ENCODE measurements around the gene GPA33.

The GPA33 gene

GRCh38 chr1:167090314-167090942, at the start of gene GPA33:
Gene GPA33 (minus strand): TSS chr1:167090377. CDS start chr1:167090287, 90 bp downstream.
- DNase-seq, result no peak

- no peak for DNase-seq
Observed at GRCh38 chr1:167138703-167139102, 48.5 kb upstream of the GPA33 start.

DNA sequence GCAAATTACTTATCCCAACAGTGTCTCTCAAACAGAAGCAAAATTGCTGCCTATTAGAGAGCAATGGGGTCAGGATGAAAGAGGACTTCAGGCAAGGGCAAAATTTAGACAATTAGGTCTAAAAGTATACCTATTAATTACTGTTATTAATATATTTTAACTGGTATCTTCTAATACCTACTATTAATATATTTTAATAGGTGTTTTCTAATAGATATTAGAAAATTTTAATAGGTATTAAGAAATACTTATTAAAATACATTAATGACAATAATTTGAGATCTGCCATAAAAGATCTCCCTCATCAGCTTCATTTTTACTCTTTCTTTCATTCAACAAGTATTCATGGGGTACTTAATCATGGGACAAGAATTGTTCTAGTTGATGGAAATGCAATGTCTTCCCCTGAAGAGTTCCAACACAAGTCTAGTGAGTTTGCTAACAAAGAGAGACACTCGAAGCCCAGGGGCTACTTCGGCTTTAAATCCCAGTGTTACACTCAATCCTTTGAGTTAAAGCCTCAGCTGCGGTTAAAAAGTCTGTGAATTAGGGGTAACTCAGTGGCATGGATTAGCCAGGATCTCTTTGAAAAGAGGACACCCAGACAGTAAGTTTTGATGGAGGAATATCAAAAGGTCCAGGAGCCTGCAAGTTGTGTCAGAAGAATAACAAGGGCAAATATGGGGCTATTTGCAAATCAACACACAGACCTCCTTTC, 47.8 kb upstream of the GPA33 start:
- no peak for DNase-seq

GRCh38 chr1:167137332-167137781, 47.2 kb upstream of the GPA33 start:
- DNase-seq, result no peak

GRCh38 chr1:167136806-167137205, 46.6 kb upstream of the GPA33 start:
- no peak for DNase-seq

- no peak for DNase-seq
Observed at GRCh38 chr1:167136191-167136614, 46.0 kb upstream of the GPA33 start.

- DNase-seq, result no peak
Observed at GRCh38 chr1:167135281-167135840, 45.2 kb upstream of the GPA33 start.

DNA sequence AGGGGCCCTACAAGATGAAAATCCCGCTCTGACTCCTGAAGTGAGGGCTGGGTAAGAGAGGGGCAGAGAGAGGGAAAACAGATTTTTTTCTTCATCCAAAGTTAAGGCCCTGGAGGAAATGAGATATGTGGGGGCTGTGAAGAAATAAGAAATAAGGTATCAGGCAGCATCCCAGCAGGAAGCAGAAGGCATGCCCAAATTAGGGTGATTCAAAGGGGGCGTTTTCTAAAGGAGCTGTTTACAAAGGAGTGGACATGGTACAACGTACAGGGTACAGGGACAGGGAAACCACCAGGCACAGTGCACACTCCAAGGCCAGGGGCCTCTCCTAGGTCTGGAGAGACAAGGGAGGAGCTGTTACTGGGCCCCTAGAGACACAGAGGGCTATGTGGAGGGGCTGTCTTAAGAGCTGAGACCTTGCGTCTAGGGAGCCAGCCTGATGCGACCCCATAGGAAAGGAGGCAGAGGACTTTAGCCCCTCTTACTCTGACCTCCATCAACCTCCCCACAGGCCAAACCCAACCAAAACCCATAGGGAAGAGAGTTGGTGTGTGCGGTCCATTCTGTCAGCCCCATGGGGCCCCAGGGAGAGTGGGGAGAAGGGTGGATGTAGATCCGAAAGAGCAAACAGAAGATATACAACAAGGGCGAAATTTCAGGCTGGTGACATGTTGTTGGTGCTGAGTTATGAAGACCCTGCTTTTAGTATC, 42.3 kb upstream of the GPA33 start:
- DNase-seq, result no peak

DNA sequence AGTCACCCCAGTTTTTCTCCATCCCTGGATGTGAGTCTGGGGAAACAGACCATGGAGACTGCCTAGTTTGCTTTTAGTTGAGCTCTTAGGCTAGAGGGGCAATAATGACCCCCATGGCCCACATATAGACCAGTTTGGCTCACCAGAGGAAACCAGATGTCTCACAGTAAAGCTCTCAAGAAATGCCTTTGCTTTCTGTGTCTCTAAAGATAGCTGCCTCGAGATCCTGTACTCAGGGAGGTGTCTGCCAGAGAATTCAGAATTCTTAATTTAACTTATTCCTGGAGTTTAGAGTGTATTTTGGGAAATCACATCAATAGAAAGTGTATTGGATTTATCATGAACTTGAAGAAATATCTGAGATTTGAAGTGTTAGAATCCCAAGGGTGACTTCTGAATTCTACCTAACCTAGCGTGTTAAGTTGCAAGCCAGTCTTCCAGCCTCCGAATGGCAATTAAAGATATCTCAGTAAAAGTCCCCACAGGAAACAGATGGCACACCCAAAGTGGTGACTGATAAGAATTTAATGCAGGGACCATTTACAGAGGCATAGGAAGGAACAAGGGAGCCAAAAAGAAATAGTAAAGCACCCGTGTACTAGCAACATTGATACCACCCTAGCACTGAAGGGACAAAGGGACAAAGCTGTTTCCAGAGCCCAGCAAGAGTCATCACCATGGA, 40.8 kb upstream of the GPA33 start:
- no peak for DNase-seq

DNA sequence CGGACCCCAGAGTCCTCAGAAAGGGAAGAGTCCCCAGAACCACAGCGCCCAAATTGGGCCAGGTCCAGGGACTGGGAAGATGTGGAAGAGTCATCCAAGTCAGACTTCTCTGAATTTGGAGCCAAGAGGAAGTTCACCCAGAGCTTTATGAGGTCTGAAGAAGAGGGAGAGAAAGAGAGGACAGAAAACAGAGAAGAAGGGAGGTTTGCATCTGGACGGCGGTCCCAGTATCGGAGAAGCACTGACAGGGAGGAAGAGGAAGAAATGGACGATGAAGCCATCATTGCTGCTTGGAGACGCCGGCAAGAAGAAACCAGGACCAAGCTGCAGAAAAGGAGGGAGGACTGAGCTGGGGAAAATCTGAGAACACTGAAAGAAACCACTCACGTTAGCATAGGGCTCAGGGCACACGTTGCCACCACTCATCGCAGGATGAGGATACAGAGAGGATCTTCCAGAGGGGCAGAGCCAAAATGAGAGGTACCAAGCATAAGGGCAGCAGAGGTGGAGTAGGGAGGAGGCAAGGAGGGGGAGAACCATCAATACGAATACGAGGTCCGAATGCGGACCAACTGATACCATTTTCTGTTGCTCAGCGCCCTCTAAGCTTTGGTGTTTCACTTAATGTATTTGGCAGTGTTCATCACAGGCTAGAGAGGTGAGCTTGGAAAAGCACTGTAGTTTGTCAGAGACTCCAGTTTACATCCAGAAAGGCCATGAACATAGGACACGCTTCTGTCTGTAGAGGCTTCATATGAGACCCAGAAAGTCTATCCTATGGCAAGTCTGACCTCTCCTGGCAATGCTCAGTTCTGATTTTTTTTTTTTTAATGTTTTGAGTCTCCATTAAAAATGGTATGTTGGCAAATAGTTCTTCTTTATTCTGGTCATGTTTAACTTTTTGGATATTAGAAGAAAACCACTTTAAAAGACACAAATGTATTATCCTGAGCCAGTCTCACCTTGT, 38.4 kb upstream of the GPA33 start:
- no peak for DNase-seq

- no peak for DNase-seq
Observed at GRCh38 chr1:167127661-167128060, 37.5 kb upstream of the GPA33 start.

DNA sequence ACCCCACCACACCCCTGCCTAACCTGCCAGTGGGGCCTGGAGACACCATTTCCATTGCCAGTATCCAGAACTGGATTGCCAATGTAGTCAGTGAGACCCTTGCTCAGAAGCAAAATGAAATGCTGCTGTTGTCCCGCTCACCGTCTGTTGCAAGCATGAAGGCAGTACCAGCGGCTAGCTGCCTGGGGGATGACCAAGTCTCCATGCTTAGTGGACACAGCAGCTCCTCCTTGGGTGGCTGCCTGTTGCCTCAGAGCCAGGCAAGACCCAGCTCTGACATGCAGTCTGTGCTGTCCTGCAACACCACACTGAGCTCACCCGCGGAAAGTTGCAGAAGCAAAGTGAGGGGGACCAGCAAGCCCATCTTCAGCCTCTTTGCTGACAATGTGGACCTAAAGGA, 37.1 kb upstream of the GPA33 start:
- no peak for DNase-seq

DNA sequence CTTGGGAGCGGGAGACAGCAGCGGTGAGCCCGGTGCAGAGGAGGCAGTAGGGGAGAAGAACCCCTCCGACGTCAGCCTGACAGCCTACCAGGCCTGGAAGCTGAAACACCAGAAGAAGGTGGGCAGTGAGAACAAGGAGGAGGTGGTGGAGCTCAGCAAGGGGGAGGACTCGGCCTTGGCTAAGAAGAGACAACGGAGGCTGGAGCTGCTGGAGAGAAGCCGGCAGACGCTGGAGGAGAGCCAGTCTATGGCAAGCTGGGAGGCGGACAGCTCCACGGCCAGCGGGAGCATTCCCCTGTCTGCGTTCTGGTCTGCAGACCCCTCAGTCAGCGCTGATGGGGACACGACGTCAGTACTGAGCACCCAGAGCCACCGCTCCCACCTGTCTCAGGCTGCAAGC, 36.6 kb upstream of the GPA33 start:
- DNase-seq, result no peak

- DNase-seq, result no peak
Observed at GRCh38 chr1:167126317-167126716, 36.1 kb upstream of the GPA33 start.

- DNase-seq, result no peak
Observed at GRCh38 chr1:167122568-167122967, 32.4 kb upstream of the GPA33 start.

DNA sequence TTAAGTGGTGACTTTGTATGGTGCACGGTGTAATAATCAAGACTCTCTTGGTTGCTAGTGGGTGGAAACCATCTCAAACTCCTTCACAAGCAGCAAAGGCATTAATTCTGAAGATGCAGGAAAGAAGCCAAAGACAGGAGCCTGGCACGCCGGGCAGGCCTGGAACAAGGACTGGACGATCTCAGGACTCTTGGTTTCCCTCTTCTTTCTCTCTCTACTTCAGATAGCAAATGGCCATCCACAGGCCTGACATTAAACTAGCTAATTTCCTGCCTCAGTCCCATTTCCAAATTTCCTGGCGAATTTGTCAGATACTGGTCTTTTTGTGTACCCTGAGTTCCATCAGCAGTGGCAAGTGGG, 31.9 kb upstream of the GPA33 start:
- no peak for DNase-seq

- DNase-seq, result peak; percentile 54
Observed at GRCh38 chr1:167121375-167122120, 31.4 kb upstream of the GPA33 start.

DNA sequence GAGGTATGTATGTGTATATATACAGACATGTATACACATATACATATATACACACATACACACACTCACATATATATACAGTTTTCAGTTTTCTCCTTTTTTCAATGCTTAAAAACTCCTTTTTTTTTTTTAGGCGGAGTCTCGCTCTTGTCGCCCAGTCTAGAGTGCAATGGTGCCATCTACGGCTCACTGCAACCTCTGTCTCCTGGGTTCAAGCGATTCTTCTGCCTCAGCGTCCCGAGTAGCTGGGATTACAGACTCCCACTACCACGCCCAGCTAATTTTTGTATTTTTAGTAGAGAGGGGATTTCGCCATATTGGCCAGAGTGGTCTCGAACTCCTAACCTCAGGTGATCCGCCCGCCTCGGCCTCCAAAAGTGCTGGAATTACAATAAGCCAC, 30.7 kb upstream of the GPA33 start:
- DNase-seq, result no peak

DNA sequence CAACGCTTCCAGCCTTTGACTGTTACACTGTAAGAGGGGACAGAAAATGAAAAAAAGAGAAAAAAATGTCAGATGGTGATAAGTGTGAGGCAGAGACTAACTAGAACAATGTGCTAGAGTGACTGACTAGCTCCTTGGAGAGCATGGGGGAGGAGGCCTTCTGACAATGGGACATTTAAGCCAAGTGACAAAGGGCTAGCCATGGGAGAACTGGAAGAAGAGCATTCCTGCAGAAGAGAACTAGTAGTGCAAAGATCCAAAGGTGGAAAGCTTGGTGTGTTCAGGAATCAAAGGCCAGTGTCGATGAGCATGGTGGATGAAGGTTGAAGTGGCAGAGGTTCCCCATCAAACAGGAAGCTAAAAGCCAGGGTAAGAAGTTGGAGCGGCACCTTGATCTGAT, 29.5 kb upstream of the GPA33 start:
- DNase-seq, result no peak

DNA sequence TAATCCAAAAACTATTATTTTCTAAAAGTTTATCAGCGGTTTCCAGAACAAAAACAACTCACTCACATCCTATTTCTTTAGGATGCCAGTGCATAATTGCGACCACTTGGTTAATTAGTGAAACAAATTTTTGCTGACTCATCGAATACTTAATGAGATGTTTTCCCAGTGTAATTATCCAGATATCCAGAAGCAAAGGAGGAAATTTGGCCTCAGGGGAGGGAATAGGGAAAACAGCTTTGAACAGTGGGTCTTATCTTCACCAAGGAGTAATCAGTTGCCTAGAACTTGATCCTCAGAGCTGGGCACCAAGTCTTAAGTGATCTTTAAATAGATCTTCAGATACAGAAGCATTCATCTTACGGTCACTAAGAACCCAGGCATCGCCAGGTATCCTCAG, 28.0 kb upstream of the GPA33 start:
- DNase-seq, result no peak

DNA sequence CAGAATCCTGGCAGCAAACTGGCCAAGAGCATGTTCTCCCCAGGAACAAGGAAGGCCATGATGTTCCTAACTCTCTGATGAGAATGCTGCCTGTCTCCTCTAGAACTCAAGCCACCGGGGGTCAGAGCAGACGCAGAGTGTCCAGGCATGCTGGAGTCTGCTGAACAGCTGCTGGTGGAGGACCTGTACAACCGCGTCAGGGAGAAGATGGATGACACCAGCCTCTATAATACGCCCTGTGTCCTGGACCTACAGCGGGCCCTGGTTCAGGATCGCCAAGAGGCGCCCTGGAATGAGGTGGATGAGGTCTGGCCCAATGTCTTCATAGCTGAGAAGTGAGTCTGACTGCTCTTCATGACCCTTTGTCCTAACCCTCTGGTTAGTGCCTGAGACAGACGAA, 27.0 kb upstream of the GPA33 start:
- DNase-seq, result no peak
